GM10847 (cell line): Measurements from ENCODE around the gene CAND2.

Experiments
- POLR2A ChIP-seq: IDR thresholded peaks from 2 replicates; pipeline ENCODE4 v1.6.1; 2011; ENCODE audit not compliant: insufficient read length; ENCODE audit errors: extremely low read depth

Gene CAND2

DNA sequence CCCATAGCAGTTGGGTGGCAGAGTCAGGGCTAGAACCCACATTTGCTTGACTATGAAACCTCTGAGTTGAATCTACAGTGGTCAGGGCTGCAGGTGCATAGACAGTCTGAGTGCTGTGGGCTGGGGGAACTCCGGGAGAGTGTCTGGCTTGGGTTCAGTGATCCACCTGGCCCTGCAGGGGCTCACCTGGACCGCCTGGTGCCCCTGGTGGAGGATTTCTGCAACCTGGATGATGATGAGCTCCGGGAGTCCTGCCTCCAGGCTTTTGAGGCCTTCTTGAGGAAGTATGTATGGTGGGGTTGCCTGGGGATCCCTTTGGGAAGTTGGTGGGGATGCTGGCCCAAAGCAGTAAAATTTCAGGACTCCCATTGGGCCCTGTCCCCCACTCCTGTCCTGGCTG lies 16.3 kb downstream of the CAND2 start:
- no peak for TF ChIP-seq POLR2A

DNA sequence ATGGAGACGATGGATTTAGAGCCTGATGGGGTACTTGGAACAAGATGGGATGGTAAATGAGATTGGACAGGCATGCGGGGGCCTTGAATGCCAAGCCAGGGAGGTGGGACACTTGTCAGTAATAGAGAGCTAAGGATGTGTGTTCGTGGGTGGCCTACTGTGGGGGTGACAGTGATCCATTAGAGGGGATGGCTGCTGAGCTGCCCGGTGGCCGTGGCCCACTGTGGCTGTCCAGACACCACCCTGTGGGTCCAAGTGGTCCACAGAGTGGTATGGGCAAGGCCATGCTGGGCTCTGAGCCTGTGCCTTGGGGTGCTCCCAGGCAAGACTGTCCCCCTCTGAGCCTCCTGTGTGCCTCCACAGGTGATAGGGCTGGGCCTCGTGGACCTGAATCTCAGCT lies 17.5 kb downstream of the CAND2 start:
- TF ChIP-seq POLR2A, result no peak

DNA sequence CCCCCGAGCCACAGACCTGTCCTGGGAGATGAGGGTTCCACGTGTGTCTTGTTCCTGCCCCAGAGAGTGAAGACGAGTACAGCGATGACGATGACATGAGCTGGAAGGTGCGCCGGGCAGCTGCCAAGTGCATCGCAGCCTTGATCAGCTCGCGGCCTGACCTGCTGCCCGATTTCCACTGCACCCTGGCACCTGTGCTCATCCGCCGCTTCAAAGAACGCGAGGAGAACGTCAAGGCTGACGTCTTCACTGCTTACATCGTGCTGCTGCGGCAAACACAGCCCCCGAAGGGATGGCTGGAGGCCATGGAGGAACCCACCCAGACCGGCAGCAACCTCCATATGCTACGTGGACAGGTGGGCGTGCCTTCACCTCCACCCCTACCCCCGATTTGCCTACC lies 18.6 kb downstream of the CAND2 start:
- TF ChIP-seq POLR2A, result no peak

DNA sequence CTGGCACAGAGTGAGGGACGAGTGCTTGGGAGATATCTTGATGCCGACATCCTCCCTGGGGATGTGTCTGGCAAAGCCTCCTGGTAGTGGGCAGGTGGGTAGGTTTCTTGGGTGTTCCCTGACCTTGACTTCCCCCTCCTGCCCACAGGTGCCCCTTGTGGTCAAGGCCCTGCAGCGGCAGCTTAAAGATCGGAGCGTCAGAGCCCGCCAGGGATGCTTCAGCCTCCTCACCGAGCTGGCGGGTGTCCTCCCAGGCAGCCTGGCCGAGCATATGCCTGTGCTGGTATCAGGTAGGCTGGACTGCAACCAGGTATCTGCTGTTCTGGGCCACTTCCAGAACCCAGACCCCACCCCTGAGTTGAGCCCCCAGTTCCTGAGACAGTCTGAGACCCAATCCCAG lies 19.2 kb downstream of the CAND2 start:
- TF ChIP-seq POLR2A, result no peak

DNA sequence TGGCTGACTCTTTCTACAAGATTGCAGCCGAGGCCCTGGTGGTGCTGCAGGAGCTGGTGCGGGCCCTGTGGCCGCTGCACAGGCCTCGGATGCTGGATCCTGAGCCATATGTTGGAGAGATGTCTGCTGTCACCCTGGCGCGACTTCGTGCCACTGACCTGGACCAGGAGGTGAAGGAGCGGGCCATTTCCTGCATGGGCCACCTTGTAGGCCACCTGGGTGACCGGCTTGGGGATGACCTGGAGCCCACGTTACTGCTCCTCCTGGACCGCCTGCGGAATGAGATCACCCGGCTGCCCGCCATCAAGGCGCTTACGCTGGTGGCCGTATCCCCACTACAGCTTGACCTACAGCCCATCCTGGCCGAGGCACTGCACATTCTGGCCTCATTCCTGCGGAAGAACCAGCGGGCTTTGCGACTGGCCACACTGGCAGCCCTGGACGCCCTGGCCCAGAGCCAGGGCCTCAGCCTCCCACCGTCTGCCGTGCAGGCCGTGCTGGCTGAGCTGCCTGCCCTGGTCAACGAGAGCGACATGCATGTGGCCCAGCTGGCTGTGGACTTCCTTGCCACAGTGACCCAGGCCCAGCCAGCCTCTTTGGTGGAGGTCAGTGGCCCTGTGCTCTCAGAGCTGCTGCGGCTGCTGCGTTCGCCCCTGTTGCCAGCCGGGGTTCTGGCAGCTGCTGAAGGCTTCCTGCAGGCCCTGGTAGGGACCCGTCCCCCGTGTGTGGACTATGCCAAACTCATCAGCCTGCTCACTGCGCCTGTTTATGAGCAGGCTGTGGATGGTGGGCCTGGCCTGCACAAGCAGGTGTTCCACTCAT lies 20.3 kb downstream of the CAND2 start:
- TF ChIP-seq POLR2A, result no peak

DNA sequence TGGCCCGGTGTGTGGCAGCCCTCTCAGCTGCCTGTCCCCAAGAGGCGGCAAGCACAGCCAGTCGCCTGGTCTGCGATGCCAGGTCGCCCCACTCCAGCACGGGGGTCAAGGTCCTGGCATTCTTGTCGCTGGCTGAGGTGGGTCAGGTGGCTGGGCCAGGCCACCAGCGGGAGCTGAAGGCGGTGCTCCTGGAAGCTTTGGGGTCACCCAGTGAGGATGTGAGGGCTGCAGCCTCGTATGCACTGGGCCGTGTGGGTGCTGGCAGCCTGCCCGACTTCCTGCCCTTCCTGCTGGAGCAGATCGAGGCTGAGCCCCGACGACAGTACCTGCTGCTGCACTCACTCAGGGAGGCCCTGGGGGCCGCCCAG lies 20.8 kb downstream of the CAND2 start:
- TF ChIP-seq POLR2A, result no peak

DNA sequence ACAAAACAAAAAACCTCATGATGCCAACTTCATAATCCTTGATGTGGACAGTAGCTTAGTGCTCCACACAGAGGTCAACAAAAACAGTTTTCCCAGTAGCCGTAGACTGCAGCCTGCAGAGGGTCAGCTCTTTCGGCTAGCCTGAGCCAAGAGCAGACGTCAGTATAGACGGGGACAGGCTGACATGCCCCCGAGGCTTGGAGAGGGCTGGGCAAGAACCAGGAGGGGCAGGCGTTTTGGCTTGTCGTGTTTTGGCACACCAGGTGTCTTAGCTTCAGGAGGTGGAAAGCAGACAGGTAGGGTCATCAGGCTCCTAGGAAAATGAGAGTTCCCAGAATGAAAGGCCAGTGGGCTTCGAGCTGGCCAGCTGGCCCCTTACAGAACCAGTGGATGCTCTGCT lies 21.8 kb downstream of the CAND2 start:
- TF ChIP-seq POLR2A, result no peak

DNA sequence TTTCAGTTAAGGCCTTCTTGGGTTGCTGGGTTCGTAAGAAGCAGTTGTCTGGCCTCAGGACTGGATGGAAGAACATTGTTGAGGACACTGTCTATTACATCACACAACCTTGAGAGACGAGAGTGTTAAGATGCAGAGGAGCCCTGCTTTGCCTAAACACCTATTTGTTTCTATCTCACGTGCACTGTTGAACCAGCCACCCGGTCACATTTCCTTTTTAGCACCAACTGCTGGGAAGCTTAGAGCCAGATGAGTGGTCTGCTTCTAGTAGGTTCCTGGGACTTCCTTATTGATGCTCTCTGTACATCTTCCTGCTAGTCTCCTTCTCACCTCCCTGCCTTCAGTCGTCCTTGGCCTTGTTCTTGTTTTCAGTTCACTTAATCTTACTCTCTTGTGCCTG lies 22.3 kb downstream of the CAND2 start:
- TF ChIP-seq POLR2A, result no peak

DNA sequence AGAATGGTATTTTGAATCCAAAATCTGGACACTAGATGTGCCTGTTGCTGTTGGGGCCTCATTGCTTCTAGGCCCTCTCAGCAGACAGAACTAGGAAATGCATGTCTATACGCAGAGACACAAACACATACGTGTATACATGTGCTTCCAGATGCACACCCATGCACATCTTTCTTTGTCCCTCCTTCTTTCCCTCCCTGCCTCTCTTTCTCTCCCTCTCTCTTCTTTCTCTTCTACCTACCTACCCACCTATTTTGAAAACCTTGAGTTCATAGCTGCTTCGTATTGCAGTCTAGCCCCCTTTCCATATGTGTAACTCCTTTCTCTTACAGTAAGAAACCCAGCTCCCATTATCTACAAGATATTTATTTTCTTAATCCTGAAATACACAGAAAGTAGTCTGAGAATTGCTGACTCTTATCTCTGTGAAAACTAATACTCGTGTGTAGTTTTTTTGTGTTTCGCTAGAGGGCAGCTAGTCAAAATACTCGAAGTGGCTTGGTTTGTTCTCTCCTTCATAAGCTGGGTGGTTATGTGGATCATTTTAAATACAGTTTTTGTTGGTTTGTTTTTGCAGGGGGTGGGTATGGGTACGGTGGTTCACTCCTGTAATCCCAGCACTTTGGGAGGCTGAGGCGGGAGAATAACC lies 26.4 kb downstream of the CAND2 start:
- TF ChIP-seq POLR2A, result no peak

DNA sequence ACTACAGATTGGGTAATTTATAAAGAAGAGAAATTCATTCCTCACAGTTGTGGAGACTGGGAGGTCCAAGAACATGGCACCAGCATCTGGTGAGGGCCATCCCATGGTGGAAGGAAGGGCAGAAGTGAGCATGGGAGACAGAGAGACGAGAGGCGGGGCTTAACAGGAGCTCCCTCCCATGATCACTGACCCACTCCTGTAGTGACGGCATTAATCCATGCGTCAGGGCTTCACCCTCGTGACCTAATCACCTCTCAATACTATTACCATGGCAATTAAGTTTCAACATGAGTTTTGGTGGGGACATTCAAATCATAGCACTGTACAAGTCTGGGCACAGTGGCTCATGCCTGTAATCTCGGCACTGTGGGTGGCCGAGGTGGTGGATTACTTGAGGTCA lies 27.8 kb downstream of the CAND2 start:
- TF ChIP-seq POLR2A, result no peak

DNA sequence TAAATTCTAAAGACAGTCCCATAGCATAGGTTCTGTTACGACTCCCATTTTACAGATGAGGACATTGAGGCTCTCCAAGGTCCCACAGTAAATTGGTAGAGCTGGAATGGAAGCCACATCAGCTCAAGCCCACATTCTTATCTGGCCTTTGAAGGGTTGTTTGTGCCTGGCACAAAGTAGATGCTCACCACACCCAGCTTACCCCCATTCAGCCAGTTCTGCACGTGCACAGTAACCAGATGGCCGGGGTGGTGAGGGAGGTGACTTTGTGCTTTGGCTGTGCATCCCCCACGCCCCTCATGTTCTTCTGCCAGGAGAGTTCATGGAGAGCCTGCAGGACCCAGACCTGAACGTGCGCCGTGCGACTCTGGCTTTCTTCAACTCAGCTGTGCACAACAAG lies 28.7 kb downstream of the CAND2 start:
- TF ChIP-seq POLR2A, result no peak

DNA sequence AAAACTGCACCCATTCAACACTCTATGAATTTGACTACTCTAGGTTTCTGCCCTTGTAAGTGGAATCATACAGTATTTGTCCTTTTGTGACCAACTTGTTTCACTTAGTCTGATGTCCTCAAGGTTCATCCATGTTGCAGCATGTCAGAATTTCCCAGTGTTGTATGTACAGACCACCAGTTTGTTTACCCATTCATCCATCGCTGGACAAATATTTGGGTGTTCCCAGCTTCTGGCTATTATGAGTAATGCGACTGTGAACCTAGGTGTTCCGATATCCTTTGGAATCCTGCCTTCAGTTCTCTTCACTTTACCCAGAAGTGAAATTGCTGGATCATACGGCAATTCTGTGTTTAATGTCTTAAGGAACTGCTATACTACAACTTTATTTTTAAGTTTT lies 32.3 kb downstream of the CAND2 start:
- no peak for TF ChIP-seq POLR2A

DNA sequence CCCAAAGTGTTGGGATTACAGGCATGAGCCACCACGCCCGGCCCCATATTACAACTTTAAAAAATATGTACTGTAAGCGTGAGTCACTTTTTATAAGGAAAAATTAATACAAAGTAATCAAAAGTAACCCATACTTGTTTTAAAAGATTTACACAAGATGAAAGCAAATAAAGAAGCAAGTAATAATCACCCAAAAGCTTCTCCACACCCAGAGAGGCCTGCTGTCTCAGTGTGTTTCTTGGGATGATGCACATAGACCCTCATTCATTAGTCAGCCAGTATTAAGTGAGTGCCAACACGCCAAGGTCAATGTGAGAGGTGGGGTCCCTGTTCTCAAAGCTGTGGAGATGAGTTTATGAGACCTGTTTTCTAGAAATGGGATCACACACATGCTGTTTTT lies 32.9 kb downstream of the CAND2 start:
- TF ChIP-seq POLR2A, result no peak

DNA sequence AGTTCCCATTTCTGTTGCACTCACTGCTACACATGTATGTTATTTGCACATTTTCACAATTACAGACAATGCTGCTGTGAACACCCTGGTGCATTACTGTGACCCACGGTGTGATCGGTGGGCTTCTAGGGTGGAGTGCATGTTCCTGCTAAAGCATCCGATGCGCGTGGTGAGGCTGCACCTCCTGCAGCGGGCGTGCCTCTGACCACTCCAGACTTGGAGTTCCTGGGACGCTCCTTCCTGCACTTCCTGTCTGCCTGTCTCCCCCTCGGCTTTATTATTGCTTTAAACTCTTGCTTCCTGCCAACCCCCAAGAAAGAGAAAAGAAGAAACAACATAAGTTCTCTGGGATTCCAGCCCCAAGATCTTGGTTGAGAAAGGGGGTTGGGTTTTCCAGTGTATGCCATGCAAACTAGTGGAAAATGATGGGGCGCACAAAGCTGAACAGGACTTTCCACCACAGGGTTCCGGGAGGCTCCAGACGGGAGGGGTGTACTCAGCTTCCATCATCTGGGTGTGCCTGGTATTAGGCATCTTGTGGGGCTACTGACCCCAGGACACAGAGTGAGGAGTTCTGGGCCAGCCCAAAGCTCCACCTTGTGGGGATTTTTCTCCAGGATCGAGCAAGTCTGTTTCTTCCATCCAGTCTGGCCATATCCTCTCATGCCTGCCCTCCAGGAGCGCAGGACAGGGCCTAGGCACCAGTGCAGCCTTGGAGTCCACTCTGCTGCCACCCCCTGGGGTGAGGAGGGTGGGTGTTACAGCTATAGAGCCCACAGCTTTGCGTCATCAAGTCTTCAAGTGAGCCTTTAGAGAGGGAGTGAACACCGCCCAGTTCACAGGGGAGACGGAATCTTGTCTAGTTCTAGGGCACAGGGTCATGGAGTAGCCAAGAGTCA lies 33.7 kb downstream of the CAND2 start:
- no peak for TF ChIP-seq POLR2A

DNA sequence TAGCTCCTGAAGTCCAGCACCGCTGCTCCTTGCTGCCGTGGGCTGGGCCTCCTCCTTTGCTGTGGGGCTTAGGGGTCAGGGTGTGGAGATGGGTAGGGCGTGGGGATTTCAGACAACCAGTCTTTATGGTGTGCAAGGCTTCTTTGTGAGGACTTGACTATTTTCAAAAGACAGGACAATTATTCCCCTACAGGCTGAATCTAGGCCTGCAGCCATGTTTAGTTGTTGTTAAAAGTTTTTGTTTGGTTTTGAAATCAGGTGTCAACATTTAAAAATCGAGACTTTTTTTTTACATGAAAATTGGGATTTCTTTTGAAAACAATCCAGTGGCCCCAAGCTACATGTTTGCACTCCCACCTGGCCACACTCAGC lies 34.3 kb downstream of the CAND2 start:
- no peak for TF ChIP-seq POLR2A

DNA sequence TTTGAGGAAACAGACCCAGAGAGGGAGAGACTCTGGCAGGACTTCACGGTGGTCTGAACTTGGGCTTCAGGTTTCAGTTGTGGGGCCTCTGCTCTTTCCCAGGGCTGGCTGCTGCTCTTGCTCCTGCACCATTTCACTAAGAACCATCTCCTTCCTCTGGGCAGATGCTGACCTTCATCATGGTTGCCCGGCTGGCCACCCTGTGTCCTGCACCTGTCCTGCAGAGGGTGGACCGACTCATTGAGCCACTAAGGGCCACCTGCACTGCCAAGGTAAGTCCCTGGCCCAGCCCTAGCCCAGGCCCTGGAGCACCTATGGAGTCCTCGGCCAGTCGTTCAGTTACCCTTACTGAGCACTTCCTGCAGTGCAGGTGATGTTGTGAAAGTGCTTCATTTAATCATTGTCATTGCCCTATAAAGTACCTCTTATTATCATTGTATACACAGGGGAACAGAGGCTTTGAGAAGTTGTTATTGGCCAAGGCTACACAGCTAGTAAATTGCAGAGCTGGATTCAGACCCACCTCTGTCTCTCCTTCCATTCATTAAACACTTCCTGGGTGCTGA lies 34.9 kb downstream of the CAND2 start:
- no peak for TF ChIP-seq POLR2A
